Thyroid gland (tissue), 4 donors: Measurements from ENCODE around the gene RNF5. TPM values are rescaled to one million over a fixed set of nuclear protein-coding genes. Genes with fewer than 3 reads are reported as not detected.

Source experiments
- DNase-seq, 2 donors: peaks; one replicate each; pipeline ENCODE4 v3.0.0-alpha.2; 2019
- H3K27ac ChIP-seq, 3 donors: fragments of 200-600 bp; sonication (generic); 1 replicate in 2 of 3; 2 replicates in 1 of 3; pipeline ENCODE4 v1.5.1; 2016 to 2019; ENCODE audit warnings: mild to moderate bottlenecking in 1 of 3, moderate library complexity in 1 of 3
- H3K27me3 ChIP-seq: fragments of 200-600 bp; sonication (generic); one replicate; pipeline ENCODE4 v1.5.1; 2019
- H3K36me3 ChIP-seq, 2 donors: fragments of 200-600 bp; sonication (generic); one replicate each; pipeline ENCODE4 v1.5.1; 2016 to 2019
- H3K4me1 ChIP-seq, 2 donors: fragments of 200-600 bp; sonication (generic); one replicate each; pipeline ENCODE4 v1.5.1; 2017 to 2019
- H3K4me3 ChIP-seq, 3 donors: fragments of 200-600 bp; sonication (generic); replicated peaks in 1 of 3; 1 replicate in 2 of 3; 2 replicates in 1 of 3; pipeline ENCODE4 v1.5.1; 2016; ENCODE audit warnings: mild to moderate bottlenecking in 1 of 3
- H3K9me3 ChIP-seq: fragments of 200-600 bp; sonication (generic); one replicate; pipeline ENCODE4 v1.5.1; 2017
- POLR2A ChIP-seq, 2 donors: fragments of 450-650 bp; IDR thresholded peaks; one replicate each; pipeline ENCODE4 v1.6.1; 2017; ENCODE audit warnings: antibody characterized with exemption in 2 of 2, mild to moderate bottlenecking in 2 of 2, moderate library complexity in 1 of 2
- WGBS, 2 donors: methylation state at CpG; one replicate each; pipeline ENCODE4 v1.1.5; 2017; 5-methylcytosine and 5-hydroxymethylcytosine counted together
- intact Hi-C: fragments of 100-400 bp; cut with DNase I; formaldehyde crosslinking; loops from one replicate; pipeline ENCODE4 v1.15.1; 2023
- total RNA-seq, 4 donors: library from RNA; depleted of rRNA; stranded (reverse); fragments of >200 nt; gene quantifications; one replicate each; pipeline ENCODE4 v1.2.3, GENCODE V29; 2016
- TF ChIP-seq, protein P1 (sequence below), 6 experiments: fragments of 200-600 bp in 3 of 6; fragments of 450-650 bp in 3 of 6; sonication (generic) in 3 of 6; IDR thresholded peaks; one replicate each; pipeline ENCODE4 v1.5.1; 2016 to 2019; ENCODE audit warnings: antibody characterized with exemption in 6 of 6, mild to moderate bottlenecking in 2 of 6, inconsistent platforms in 1 of 6, moderate library complexity in 1 of 6

RNF5 gene
- total RNA-seq, 4 donors from 2014 or later: 64.0 to 114 (median 107) TPM

DNA sequence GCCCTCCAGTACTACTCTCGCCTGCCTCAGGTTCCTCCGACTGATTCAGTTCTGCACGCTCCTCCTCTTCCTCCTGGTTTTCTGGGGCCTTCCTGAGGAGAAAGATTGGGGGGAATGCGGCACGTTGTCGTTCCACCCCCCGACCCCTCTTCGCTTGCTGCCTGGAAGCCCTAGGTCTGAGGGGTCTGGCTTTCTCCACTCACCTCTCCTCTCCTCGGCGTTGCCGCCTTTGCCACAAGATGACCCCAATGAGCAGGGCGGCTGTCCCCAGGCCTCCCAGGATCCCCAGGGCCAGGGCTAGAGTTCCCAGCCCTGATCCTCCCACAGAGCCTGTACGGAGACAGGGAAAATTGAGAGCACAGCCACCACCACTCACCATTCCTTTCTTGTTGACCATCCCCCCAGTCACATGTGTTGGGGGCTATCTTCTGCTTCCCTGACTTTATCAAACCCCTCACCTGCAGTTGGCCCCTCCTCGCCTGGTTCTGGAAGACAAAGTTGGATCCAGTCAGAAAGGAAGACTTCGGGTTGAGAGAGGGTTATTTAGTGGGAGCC, 3.0 kb downstream of the RNF5 start:
- H3K9me3 ChIP-seq: no peaks in the 10 kb centered on the region
- peaks cover 5 to 14% of the 10 kb centered on the region in 2 donors for H3K36me3 ChIP-seq
- TF ChIP-seq POLR2A (IDR thresholded peaks at IDR 0.05): no peak
- TF ChIP-seq, protein P1, sequence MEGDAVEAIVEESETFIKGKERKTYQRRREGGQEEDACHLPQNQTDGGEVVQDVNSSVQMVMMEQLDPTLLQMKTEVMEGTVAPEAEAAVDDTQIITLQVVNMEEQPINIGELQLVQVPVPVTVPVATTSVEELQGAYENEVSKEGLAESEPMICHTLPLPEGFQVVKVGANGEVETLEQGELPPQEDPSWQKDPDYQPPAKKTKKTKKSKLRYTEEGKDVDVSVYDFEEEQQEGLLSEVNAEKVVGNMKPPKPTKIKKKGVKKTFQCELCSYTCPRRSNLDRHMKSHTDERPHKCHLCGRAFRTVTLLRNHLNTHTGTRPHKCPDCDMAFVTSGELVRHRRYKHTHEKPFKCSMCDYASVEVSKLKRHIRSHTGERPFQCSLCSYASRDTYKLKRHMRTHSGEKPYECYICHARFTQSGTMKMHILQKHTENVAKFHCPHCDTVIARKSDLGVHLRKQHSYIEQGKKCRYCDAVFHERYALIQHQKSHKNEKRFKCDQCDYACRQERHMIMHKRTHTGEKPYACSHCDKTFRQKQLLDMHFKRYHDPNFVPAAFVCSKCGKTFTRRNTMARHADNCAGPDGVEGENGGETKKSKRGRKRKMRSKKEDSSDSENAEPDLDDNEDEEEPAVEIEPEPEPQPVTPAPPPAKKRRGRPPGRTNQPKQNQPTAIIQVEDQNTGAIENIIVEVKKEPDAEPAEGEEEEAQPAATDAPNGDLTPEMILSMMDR (IDR thresholded peaks at IDR 0.05): no peak
- no peak for DNase-seq
- no peak overlapping the region for H3K4me3 ChIP-seq
- H3K27ac ChIP-seq: peak overlapping the region in 1 of 3 donors; percentile 88
- intact Hi-C loops: no loop called here
- no peaks in the 10 kb centered on the region for H3K27me3 ChIP-seq
- H3K4me1 ChIP-seq: peaks cover 31 to 50% of the 10 kb centered on the region in 2 donors
- 90 to 93% methylated on average over 15 of the region's 15 CpGs for WGBS, 2 donors

DNA sequence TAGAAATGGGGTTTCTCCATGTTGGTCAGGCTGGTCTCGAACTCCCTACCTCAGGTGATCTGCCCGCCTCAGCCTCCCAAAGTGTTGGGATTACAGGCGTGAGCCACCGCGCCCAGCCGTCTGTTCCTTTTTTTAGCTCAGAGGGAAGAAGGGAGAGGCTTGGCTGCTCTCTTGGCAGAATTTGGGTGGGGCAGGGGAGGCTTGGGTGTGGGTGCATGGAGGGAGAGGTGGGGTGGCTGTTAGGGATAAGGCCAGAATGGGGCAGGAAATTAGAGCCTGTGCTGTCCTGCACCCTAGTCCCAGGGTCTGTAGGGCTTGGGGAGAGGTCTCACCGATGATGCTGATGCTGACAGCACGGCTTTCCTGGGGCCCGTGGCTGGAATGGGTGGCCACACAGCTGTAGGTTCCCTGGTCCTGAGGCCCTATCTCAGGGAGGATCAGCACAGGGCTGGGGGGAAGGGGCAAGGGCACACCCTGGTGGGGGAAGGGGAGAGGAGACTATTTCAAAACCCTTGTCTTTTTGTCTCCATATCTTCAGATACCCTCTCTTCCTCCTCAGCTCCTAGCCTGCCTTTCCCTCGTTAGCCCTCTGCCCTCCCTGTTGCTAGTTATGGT, 3.8 kb downstream of the RNF5 start:
- DNase-seq: no peak
- H3K36me3 ChIP-seq: peaks cover 5 to 19% of the 10 kb centered on the region in 2 donors

DNA sequence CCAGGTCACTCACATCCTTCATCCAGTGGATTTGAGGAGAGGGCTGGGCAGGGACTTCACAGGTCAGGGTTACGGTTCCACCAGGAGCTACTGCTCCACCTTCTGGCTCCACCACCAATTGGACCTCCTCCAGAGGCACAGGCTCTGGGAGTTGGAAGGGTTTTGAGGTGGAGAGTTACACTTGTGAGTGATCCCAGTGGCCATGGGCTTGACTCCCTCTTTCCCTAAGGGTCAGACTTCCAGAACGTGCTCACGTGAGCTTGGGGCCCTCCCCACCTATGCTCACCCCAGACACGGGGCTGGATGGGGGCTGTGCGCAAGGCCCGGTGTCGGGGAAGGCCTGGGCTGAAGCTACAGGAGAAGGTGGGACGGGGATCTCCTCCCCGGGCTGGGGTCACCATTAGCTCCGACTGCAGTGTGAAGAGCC, 4.4 kb downstream of the RNF5 start:
- Histone ChIP-seq H3K9me3 (no peaks in the 10 kb centered on the region), H3K4me1 (peaks cover 33 to 50% of the 10 kb centered on the region in 2 donors), H3K27ac (peak overlapping the region in 1 of 3 donors; percentile 88), H3K4me3 (no peak overlapping the region), H3K36me3 (peaks cover 8 to 24% of the 10 kb centered on the region in 2 donors), H3K27me3 (no peaks in the 10 kb centered on the region)
- DNase-seq: no peak
- TF ChIP-seq POLR2A (IDR thresholded peaks at IDR 0.05): no peak
- TF ChIP-seq, protein P1 (IDR thresholded peaks at IDR 0.05): no peak
- 79 to 97% methylated on average over 7 to 9 of the region's 10 CpGs for WGBS, 2 donors
- intact Hi-C loops: no loop called here

More for the DNA sequence above, 3.8 kb downstream of the RNF5 start:
- TF ChIP-seq POLR2A (IDR thresholded peaks at IDR 0.05): no peak
- TF ChIP-seq, protein P1 (IDR thresholded peaks at IDR 0.05): no peak
- Histone ChIP-seq H3K9me3 (no peaks in the 10 kb centered on the region), H3K27me3 (no peaks in the 10 kb centered on the region), H3K27ac (peak overlapping the region in 1 of 3 donors; percentile 88), H3K4me3 (no peak overlapping the region), H3K4me1 (peaks cover 34 to 50% of the 10 kb centered on the region in 2 donors)
- WGBS, 2 donors: 89% methylated on average over 10 of the region's 10 CpGs
- intact Hi-C loops: no loop called here

DNA sequence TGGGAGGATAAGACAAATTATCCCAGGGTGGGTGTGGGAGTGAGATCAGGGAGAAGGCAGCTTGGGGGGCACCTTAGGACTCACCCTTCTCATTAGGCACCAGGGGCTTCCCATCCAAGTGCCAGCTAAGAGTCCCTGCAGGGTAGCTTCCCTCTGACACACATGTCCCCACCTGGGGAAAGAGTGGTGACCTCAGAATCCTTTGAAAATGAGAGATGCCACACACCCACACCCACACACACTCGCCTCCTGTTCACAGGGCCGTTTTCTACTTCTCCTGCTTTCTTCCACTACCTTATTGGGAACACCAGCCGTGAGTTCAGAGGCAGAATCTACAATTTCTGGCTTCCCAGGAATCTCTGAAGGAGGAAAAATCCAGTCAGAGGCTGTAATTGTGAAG, 4.8 kb downstream of the RNF5 start:
- H3K4me1 ChIP-seq: peaks cover 33 to 55% of the 10 kb centered on the region in 2 donors
- no peak overlapping the region for H3K4me3 ChIP-seq
- DNase-seq: no peak
- peak overlapping the region; percentile 85 to 88 (median 88) for H3K27ac ChIP-seq
- H3K27me3 ChIP-seq: no peaks in the 10 kb centered on the region
- WGBS, 2 donors: 88 to 91% methylated on average over 3 of the region's 3 CpGs
- no peaks in the 10 kb centered on the region for H3K9me3 ChIP-seq
- TF ChIP-seq, protein P1 (IDR thresholded peaks at IDR 0.05): no peak
- no peak for TF ChIP-seq POLR2A (IDR thresholded peaks at IDR 0.05)
- intact Hi-C loops: no loop called here
- H3K36me3 ChIP-seq: peaks cover 11 to 27% of the 10 kb centered on the region in 2 donors

DNA sequence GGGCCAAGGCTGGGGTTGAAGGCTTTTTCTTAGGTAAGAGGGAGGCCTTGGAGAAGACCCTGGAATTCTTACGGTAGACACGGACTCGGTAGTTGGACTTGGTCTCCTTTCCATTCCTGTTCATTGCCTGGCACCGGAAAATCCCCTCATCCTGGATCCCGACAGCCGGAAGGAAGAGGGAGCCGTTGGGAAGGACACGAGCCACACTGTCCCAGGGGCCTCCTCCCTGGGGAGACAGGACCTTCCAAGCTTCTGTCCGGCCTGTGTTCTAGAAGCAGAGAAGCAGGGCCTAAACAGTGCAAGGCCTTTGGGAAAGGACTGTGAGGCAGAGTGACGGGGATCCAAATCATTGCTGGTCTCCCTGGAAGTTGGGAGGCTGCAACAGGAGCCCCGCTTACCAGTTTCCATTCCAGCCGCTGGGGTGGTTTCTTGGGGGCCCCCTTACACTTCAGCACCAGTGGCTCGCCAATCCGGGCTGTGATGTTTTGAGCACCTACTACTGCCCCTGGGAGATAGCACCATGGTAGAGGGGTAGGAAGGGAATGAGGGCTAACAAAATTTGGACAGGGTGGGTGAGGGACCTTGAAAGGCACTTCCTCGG, 5.4 kb downstream of the RNF5 start:
- DNase-seq: no peak
- H3K36me3 ChIP-seq: peaks cover 11 to 27% of the 10 kb centered on the region in 2 donors

More for the DNA sequence above, 5.4 kb downstream of the RNF5 start:
- Histone ChIP-seq H3K4me3 (no peak overlapping the region), H3K9me3 (no peaks in the 10 kb centered on the region), H3K27ac (peak overlapping the region; percentile 85 to 88 (median 88)), H3K4me1 (peaks cover 39 to 60% of the 10 kb centered on the region in 2 donors), H3K27me3 (no peaks in the 10 kb centered on the region)
- no peak for TF ChIP-seq POLR2A (IDR thresholded peaks at IDR 0.05)
- TF ChIP-seq, protein P1 (IDR thresholded peaks at IDR 0.05): no peak
- intact Hi-C loops: no loop called here
- WGBS, 2 donors: 79 to 80% methylated on average over 13 to 15 of the region's 15 CpGs
